Smooth muscle cell (in vitro differentiated cells): ENCODE measurements around the gene UBXN6. TPM values are rescaled to one million over a fixed set of nuclear protein-coding genes. Genes with fewer than 3 reads are reported as not detected.

Experiments used
- DNase-seq: peaks from one replicate; lab custom pipeline; 2025; ENCODE audit not compliant: unreplicated experiment; lab: John Stamatoyannopoulos, UW
- H2AFZ ChIP-seq: fragments of 200-600 bp; sonication (generic); 2 replicates; pipeline ENCODE4 v1.6.0; 2016; ENCODE audit warnings: antibody characterized with exemption, low read depth, mild to moderate bottlenecking
- H3F3A ChIP-seq: fragments of 200-600 bp; sonication (generic); 2 replicates; pipeline ENCODE4 v1.6.0; 2017; ENCODE audit warnings: antibody characterized with exemption, low read depth
- H3K27ac ChIP-seq: fragments of 200-600 bp; sonication (generic); 2 replicates; pipeline ENCODE4 v1.5.1; 2016; ENCODE audit warnings: low read depth, mild to moderate bottlenecking
- H3K27me3 ChIP-seq: fragments of 200-600 bp; sonication (generic); 2 replicates; pipeline ENCODE4 v1.6.1; 2016; ENCODE audit warnings: low read depth, mild to moderate bottlenecking
- H3K36me3 ChIP-seq: fragments of 200-600 bp; sonication (generic); 2 replicates; pipeline ENCODE4 v1.5.1; 2016; ENCODE audit warnings: low read depth
- H3K4me1 ChIP-seq: fragments of 200-600 bp; sonication (generic); 2 replicates; pipeline ENCODE4 v1.5.1; 2016; ENCODE audit warnings: low read depth
- H3K4me2 ChIP-seq: fragments of 200-600 bp; sonication (generic); 2 replicates; pipeline ENCODE4 v1.6.0; 2016; ENCODE audit warnings: mild to moderate bottlenecking
- H3K4me3 ChIP-seq: fragments of 200-600 bp; sonication (generic); 2 replicates; pipeline ENCODE4 v1.5.1; 2016; ENCODE audit warnings: mild to moderate bottlenecking
- H3K79me2 ChIP-seq: fragments of 200-600 bp; sonication (generic); 2 replicates; pipeline ENCODE4 v1.6.0; 2016; ENCODE audit warnings: low read depth, mild to moderate bottlenecking
- H3K9ac ChIP-seq: fragments of 200-600 bp; sonication (generic); 2 replicates; pipeline ENCODE4 v1.6.0; 2016; ENCODE audit warnings: low read depth
- H3K9me3 ChIP-seq: fragments of 200-600 bp; sonication (generic); replicated peaks from 2 replicates; pipeline ENCODE4 v1.5.1; 2016; ENCODE audit warnings: low read depth
- H4K20me1 ChIP-seq: fragments of 200-600 bp; sonication (generic); 2 replicates; pipeline ENCODE4 v1.6.0; 2016; ENCODE audit warnings: low read depth
- CTCF ChIP-seq: fragments of 200-600 bp; sonication (generic); IDR thresholded peaks from 2 replicates; pipeline ENCODE4 v1.5.1; 2017; ENCODE audit warnings: borderline replicate concordance, mild to moderate bottlenecking, antibody characterized with exemption; ENCODE audit not compliant: insufficient read depth, poor library complexity, severe bottlenecking
- WGBS: methylation state at CpG from one replicate; pipeline ENCODE4 v1.1.7; 2016; ENCODE audit warnings: low lambda C conversion rate; 5-methylcytosine and 5-hydroxymethylcytosine counted together
- polyA plus RNA-seq: library from polyadenylated mRNA; unstranded; fragments of >200 nt; fragmentation: Nextera tagmentation; extraction: Ambion mirVana; gene quantifications from 2 replicates; pipeline ENCODE4 v1.2.1, GENCODE V29; 2016
- total RNA-seq: library from RNA; depleted of rRNA; stranded (reverse); fragments of >200 nt; gene quantifications from 2 replicates; pipeline ENCODE4 v1.2.3, GENCODE V29; 2014

Gene UBXN6
- total and polyA plus RNA-seq, 2 experiments from 2014 or later, result 44.8 to 50.7 TPM

DNA sequence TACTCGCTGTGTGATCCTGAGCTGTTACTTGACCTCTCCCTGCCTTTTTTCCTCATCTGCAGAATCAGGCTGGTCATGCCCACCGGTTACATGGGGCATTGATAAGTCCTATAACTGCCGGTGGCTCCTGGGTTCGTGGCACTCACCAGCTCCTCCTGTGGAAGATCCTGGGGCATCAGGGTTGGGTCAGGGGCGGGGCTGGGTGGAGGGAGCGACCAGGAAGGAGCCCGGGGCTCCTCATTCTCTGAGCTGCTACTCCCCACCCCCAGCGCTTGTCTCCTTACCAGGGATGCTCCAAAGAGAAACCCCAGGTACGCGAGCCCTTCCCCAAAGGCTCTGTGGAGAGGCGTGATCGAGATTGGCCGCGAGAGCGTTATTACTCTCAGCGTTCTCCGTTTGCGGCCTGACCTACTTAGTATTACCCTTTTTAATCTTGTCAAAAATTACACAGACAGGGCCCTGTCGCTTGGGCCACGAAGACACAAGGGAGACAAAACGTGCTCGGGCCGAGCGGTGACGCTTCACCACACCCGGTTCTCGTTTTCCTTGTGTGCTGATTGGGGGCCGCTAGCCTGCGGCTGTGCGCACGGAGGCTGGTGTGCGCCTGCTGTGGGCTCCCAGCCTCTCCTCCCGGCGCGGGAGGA lies 25.2 kb upstream of the UBXN6 start:
- no peak for TF ChIP-seq CTCF
- Histone ChIP-seq H3K27me3 (no peaks in the 10 kb centered on the region), H3F3A (no peaks in the 10 kb centered on the region), H3K9ac (no peak overlapping the region), H3K27ac (no peak overlapping the region), H2AFZ (no peak overlapping the region), H3K4me2 (no peak overlapping the region), H3K4me3 (no peak overlapping the region), H3K4me1 (no peaks in the 10 kb centered on the region), H3K36me3 (no peaks in the 10 kb centered on the region), H3K9me3 (no peaks in the 10 kb centered on the region), H4K20me1 (peaks cover 35% of the 10 kb centered on the region), H3K79me2 (peaks cover 4% of the 10 kb centered on the region)
- WGBS, result 97% methylated on average over 35 of the region's 35 CpGs
- DNase-seq, result no peak

GRCh38 chr19:4477034-4477801 lies 19.6 kb upstream of the UBXN6 start:
- Histone ChIP-seq H3K27ac (no peak overlapping the region), H3K36me3 (no peaks in the 10 kb centered on the region), H3K4me2 (no peak overlapping the region), H3F3A (no peaks in the 10 kb centered on the region), H3K4me1 (peaks cover 19% of the 10 kb centered on the region), H3K4me3 (no peak overlapping the region), H4K20me1 (peaks cover 43% of the 10 kb centered on the region), H2AFZ (no peak overlapping the region), H3K79me2 (peaks cover 42% of the 10 kb centered on the region), H3K27me3 (no peaks in the 10 kb centered on the region), H3K9me3 (no peaks in the 10 kb centered on the region), H3K9ac (no peak overlapping the region)
- 88% methylated on average over 16 of the region's 16 CpGs for WGBS
- no peak for TF ChIP-seq CTCF
- DNase-seq, result no peak

DNA sequence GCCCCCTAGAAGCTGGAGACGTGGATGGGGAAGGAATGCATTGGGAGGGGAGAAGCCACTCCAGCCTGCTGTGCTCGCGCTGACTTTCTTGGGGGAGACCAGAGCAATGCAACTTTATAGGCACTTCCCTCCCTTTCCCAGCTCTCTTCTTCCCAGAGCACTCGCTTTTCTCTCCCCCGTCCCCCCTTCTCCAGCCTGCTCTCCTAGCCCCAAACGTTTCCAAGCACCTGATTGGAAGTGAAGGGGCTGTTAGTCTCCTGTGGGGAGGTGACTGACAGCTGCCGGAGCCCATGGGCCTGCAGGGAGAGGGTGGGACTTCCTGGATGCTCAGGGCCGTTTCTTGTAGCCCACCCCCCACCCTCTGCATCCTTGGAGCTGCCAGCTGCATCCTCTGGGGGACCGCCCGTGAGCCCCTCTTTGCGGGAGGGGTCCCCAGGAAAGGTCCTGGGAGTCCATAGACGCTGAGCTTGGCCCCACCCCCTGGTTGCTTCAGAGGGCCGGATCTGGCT lies 17.0 kb upstream of the UBXN6 start:
- H3K27me3 ChIP-seq, result no peaks in the 10 kb centered on the region
- peak overlapping the region; percentile 18 for H3K27ac ChIP-seq
- no peaks in the 10 kb centered on the region for H3K36me3 ChIP-seq
- no peaks in the 10 kb centered on the region for H3K9me3 ChIP-seq
- H4K20me1 ChIP-seq, result peaks cover 33% of the 10 kb centered on the region
- H3K4me2 ChIP-seq, result peak overlapping the region; percentile 99
- peaks cover 4% of the 10 kb centered on the region for H3F3A ChIP-seq
- H3K4me3 ChIP-seq, result peak overlapping the region; percentile 87
- peak overlapping the region; percentile 49 for H2AFZ ChIP-seq
- WGBS, result 27% methylated on average over 12 of the region's 13 CpGs
- peaks cover 44% of the 10 kb centered on the region for H3K79me2 ChIP-seq
- no peak for TF ChIP-seq CTCF
- peak overlapping the region; percentile 91 for H3K9ac ChIP-seq
- peak; percentile 15 for DNase-seq
- peaks cover 19% of the 10 kb centered on the region for H3K4me1 ChIP-seq
